GM23338 (cell line): ENCODE data around the gene LRRTM2. TPM values are rescaled to one million over a fixed set of nuclear protein-coding genes. Genes with fewer than 3 reads are reported as not detected.

Source experiments
- ATAC-seq: fragments of 200-7000 bp; cut with Tn5 transposase; 3 replicates; pipeline ENCODE4 v1.9.1; 2020
- DNase-seq: peaks from one replicate; pipeline ENCODE4 v3.0.0-alpha.2; 2015; ENCODE audit warnings: low spot score
- H2AFZ ChIP-seq: fragments of 200-600 bp; sonication (generic); 2 replicates; pipeline ENCODE4 v1.8.0; 2016; ENCODE audit warnings: antibody characterized with exemption, mild to moderate bottlenecking, moderate library complexity
- H3F3A ChIP-seq: fragments of 200-600 bp; sonication (generic); replicated peaks from 2 replicates; pipeline ENCODE4 v1.8.0; 2017; ENCODE audit warnings: antibody characterized with exemption, mixed run types, low read depth
- H3K27ac ChIP-seq: fragments of 200-600 bp; sonication (generic); 2 replicates; pipeline ENCODE4 v1.6.1; 2016; ENCODE audit warnings: low read depth
- H3K27me3 ChIP-seq: fragments of 200-600 bp; sonication (generic); 2 replicates; pipeline ENCODE4 v1.8.0; 2016; ENCODE audit warnings: mild to moderate bottlenecking, mixed run types, moderate library complexity; ENCODE audit not compliant: insufficient read depth
- H3K36me3 ChIP-seq: fragments of 200-600 bp; sonication (generic); 2 replicates; pipeline ENCODE4 v1.8.0; 2016; ENCODE audit warnings: mild to moderate bottlenecking; ENCODE audit not compliant: insufficient read depth
- H3K4me1 ChIP-seq: fragments of 200-600 bp; sonication (generic); 2 replicates; pipeline ENCODE4 v1.8.0; 2016; ENCODE audit warnings: mild to moderate bottlenecking, moderate library complexity; ENCODE audit not compliant: insufficient read depth
- H3K4me2 ChIP-seq: fragments of 200-600 bp; sonication (generic); 2 replicates; pipeline ENCODE4 v1.7.1; 2017; ENCODE audit warnings: mixed run types
- H3K4me3 ChIP-seq: fragments of 200-600 bp; sonication (generic); 2 replicates; pipeline ENCODE4 v1.6.1; 2016; ENCODE audit warnings: mixed run types
- H3K79me2 ChIP-seq: fragments of 200-600 bp; sonication (generic); replicated peaks from 2 replicates; pipeline ENCODE4 v1.8.0; 2017; ENCODE audit warnings: mild to moderate bottlenecking; ENCODE audit not compliant: insufficient read depth
- H3K9me2 ChIP-seq: fragments of 200-600 bp; sonication (generic); 2 replicates; pipeline ENCODE4 v1.8.0; 2017; ENCODE audit not compliant: insufficient read depth
- H4K20me1 ChIP-seq: fragments of 200-600 bp; sonication (generic); replicated peaks from 2 replicates; pipeline ENCODE4 v1.8.0; 2017; ENCODE audit warnings: mild to moderate bottlenecking; ENCODE audit not compliant: insufficient read depth
- H3K27ac Mint-ChIP-seq: 2 replicates; pipeline ENCODE4 v1.8.0; 2020; ENCODE audit warnings: inconsistent platforms, mild to moderate bottlenecking, moderate library complexity, mixed read lengths
- H3K27me3 Mint-ChIP-seq: 3 replicates; pipeline ENCODE4 v1.8.0; 2022; ENCODE audit warnings: low read depth, mild to moderate bottlenecking, moderate library complexity, mixed read lengths, inconsistent platforms; ENCODE audit not compliant: insufficient read depth, poor library complexity
- H3K36me3 Mint-ChIP-seq: 3 replicates; pipeline ENCODE4 v1.8.0; 2021; ENCODE audit warnings: low read depth, mild to moderate bottlenecking, inconsistent platforms, moderate library complexity, mixed read lengths
- H3K4me1 Mint-ChIP-seq: 3 replicates; pipeline ENCODE4 v1.8.0; 2020; ENCODE audit warnings: mild to moderate bottlenecking, inconsistent platforms, mixed read lengths
- H3K4me3 Mint-ChIP-seq: 3 replicates; pipeline ENCODE4 v1.8.0; 2021; ENCODE audit warnings: moderate library complexity, mild to moderate bottlenecking, inconsistent platforms, mixed read lengths
- H3K9me3 Mint-ChIP-seq: 3 replicates; pipeline ENCODE4 v1.8.0; 2020; ENCODE audit warnings: moderate library complexity, mild to moderate bottlenecking, inconsistent platforms, mixed read lengths
- CREB1 ChIP-seq: fragments of 250-450 bp; sonication (Bioruptor Pico); IDR thresholded peaks from 2 replicates; pipeline ENCODE4 v1.5.0; 2020; ENCODE audit warnings: low read depth, mild to moderate bottlenecking, moderate library complexity
- EZH2 ChIP-seq: fragments of 200-600 bp; sonication (generic); IDR thresholded peaks from one replicate; pipeline ENCODE4 v1.8.0; 2017; ENCODE audit warnings: antibody characterized with exemption, mild to moderate bottlenecking, low read depth; ENCODE audit not compliant: unreplicated experiment
- EZH2phosphoT487 ChIP-seq: fragments of 200-600 bp; sonication (generic); IDR thresholded peaks from one replicate; pipeline ENCODE4 v1.8.1; 2018; ENCODE audit warnings: antibody characterized with exemption; ENCODE audit not compliant: unreplicated experiment
- JUNB ChIP-seq: IDR thresholded peaks from one replicate; pipeline ENCODE4 v1.6.1; 2016; ENCODE audit warnings: antibody characterized with exemption; ENCODE audit not compliant: unreplicated experiment
- NANOG ChIP-seq: IDR thresholded peaks from 2 replicates; pipeline ENCODE4 v1.6.1; 2016; ENCODE audit warnings: antibody characterized with exemption, borderline replicate concordance
- POLR2AphosphoS5 ChIP-seq: IDR thresholded peaks from 2 replicates; pipeline ENCODE4 v1.6.1; 2016; ENCODE audit warnings: antibody characterized with exemption, low read depth
- STAT1 ChIP-seq: IDR thresholded peaks from one replicate; pipeline ENCODE4 v1.6.1; 2016; ENCODE audit warnings: antibody characterized with exemption; ENCODE audit not compliant: unreplicated experiment
- ZNF114 ChIP-seq: fragments of 250-450 bp; sonication (Bioruptor Pico); IDR thresholded peaks from 2 replicates; pipeline ENCODE4 v1.5.0; 2020; ENCODE audit warnings: mild to moderate bottlenecking, moderate library complexity
- ZNF331 ChIP-seq: fragments of 250-450 bp; sonication (Bioruptor Pico); IDR thresholded peaks from 2 replicates; pipeline ENCODE4 v1.5.0; 2020; ENCODE audit warnings: low read depth, mild to moderate bottlenecking, moderate library complexity
- polyA plus RNA-seq: library from polyadenylated mRNA; unstranded; fragments of >200 nt; fragmentation: Nextera tagmentation; extraction: Ambion mirVana; gene quantifications from 2 replicates; pipeline ENCODE4 v1.2.1, GENCODE V29; 2016
- total RNA-seq: library from RNA; depleted of rRNA; stranded (reverse); fragments of >200 nt; shearing (Covaris generic); gene quantifications from 2 replicates; pipeline ENCODE4 v1.2.3, GENCODE V29; 2014
- TF ChIP-seq, protein P1 (sequence below): IDR thresholded peaks from one replicate; pipeline ENCODE4 v1.6.1; 2018; ENCODE audit warnings: antibody characterized with exemption; ENCODE audit not compliant: unreplicated experiment
- TF ChIP-seq, protein P2 (sequence below): IDR thresholded peaks from 2 replicates; pipeline ENCODE4 v1.6.1; 2016; ENCODE audit warnings: antibody characterized with exemption
- TF ChIP-seq, protein P3 (sequence below): fragments of 250-450 bp; sonication (Bioruptor Pico); IDR thresholded peaks from 2 replicates; pipeline ENCODE4 v1.5.0; 2020; ENCODE audit warnings: mild to moderate bottlenecking, moderate library complexity
- TF ChIP-seq, protein P4 (sequence below), 2 experiments: fragments of 200-600 bp in 1 of 2; sonication (generic) in 1 of 2; conservative IDR thresholded peaks; 2 replicates each; pipeline versions ENCODE4 v1.5.1 to v1.6.1; 2016 to 2017; ENCODE audit warnings: antibody characterized with exemption in 2 of 2, low read depth in 2 of 2, mild to moderate bottlenecking in 2 of 2, moderate library complexity in 1 of 2

Gene LRRTM2
- total and polyA plus RNA-seq, 2 experiments from 2014 or later: 1.5 TPM; not detected in 1

DNA sequence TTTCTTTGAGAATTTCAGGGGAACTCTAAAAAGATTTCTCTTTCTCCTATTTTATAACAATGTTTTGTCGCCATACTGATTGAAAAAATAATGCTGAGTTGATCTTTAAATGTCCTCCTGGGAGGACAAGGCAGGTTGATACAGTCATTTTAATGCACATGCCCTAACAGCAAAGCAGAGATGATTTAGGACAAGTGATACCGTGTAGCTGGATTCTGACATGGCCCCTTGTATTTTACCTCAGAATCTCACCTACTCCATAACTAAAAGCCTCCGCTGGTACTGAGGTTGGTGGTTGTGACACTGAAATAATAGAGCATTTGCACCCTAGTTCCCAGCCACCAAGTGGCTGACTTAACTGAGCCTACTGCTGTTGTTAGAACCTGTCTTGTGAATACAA, 811 bp upstream of the LRRTM2 start:
- H4K20me1 ChIP-seq: peaks cover 10% of the 10 kb centered on the region; the same call in 1 of the 2 replicates
- ATAC-seq (no peak), DNase-seq (no peak)
- H3K27me3 ChIP-seq: no peaks in the 10 kb centered on the region
- no peak overlapping the region for H3K27ac ChIP-seq
- no peaks in the 10 kb centered on the region for H3K36me3 ChIP-seq
- Mint-ChIP-seq H3K4me3 (no peak overlapping the region), H3K36me3 (peaks cover 5% of the 10 kb centered on the region; the same call in 1 of the 3 replicates), H3K9me3 (no peaks in the 10 kb centered on the region), H3K27ac (peak overlapping the region; percentile 45; the same call in 1 of the 2 replicates), H3K4me1 (peaks cover 76% of the 10 kb centered on the region), H3K27me3 (peaks cover 9% of the 10 kb centered on the region)
- peak overlapping the region; percentile 49; the same call in 1 of the 2 replicates for H3K4me2 ChIP-seq
- no peak overlapping the region for H2AFZ ChIP-seq
- peaks cover 85% of the 10 kb centered on the region for H3K79me2 ChIP-seq
- H3K4me3 ChIP-seq: no peak overlapping the region
- H3K9me2 ChIP-seq: no peaks in the 10 kb centered on the region
- peaks cover 62% of the 10 kb centered on the region for H3K4me1 ChIP-seq
- TF ChIP-seq ZNF331 (no peak), EZH2phosphoT487 (no peak), ZNF114 (CRISPR knock-in tag) (no peak), CREB1 (CRISPR knock-in tag) (no peak), EZH2 (no peak), POLR2AphosphoS5 (no peak), NANOG (no peak), STAT1 (no peak), JUNB (no peak)
- TF ChIP-seq, protein P1, sequence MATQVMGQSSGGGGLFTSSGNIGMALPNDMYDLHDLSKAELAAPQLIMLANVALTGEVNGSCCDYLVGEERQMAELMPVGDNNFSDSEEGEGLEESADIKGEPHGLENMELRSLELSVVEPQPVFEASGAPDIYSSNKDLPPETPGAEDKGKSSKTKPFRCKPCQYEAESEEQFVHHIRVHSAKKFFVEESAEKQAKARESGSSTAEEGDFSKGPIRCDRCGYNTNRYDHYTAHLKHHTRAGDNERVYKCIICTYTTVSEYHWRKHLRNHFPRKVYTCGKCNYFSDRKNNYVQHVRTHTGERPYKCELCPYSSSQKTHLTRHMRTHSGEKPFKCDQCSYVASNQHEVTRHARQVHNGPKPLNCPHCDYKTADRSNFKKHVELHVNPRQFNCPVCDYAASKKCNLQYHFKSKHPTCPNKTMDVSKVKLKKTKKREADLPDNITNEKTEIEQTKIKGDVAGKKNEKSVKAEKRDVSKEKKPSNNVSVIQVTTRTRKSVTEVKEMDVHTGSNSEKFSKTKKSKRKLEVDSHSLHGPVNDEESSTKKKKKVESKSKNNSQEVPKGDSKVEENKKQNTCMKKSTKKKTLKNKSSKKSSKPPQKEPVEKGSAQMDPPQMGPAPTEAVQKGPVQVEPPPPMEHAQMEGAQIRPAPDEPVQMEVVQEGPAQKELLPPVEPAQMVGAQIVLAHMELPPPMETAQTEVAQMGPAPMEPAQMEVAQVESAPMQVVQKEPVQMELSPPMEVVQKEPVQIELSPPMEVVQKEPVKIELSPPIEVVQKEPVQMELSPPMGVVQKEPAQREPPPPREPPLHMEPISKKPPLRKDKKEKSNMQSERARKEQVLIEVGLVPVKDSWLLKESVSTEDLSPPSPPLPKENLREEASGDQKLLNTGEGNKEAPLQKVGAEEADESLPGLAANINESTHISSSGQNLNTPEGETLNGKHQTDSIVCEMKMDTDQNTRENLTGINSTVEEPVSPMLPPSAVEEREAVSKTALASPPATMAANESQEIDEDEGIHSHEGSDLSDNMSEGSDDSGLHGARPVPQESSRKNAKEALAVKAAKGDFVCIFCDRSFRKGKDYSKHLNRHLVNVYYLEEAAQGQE: no peak
- TF ChIP-seq, protein P2, sequence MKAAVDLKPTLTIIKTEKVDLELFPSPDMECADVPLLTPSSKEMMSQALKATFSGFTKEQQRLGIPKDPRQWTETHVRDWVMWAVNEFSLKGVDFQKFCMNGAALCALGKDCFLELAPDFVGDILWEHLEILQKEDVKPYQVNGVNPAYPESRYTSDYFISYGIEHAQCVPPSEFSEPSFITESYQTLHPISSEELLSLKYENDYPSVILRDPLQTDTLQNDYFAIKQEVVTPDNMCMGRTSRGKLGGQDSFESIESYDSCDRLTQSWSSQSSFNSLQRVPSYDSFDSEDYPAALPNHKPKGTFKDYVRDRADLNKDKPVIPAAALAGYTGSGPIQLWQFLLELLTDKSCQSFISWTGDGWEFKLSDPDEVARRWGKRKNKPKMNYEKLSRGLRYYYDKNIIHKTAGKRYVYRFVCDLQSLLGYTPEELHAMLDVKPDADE: no peak
- TF ChIP-seq, protein P3, sequence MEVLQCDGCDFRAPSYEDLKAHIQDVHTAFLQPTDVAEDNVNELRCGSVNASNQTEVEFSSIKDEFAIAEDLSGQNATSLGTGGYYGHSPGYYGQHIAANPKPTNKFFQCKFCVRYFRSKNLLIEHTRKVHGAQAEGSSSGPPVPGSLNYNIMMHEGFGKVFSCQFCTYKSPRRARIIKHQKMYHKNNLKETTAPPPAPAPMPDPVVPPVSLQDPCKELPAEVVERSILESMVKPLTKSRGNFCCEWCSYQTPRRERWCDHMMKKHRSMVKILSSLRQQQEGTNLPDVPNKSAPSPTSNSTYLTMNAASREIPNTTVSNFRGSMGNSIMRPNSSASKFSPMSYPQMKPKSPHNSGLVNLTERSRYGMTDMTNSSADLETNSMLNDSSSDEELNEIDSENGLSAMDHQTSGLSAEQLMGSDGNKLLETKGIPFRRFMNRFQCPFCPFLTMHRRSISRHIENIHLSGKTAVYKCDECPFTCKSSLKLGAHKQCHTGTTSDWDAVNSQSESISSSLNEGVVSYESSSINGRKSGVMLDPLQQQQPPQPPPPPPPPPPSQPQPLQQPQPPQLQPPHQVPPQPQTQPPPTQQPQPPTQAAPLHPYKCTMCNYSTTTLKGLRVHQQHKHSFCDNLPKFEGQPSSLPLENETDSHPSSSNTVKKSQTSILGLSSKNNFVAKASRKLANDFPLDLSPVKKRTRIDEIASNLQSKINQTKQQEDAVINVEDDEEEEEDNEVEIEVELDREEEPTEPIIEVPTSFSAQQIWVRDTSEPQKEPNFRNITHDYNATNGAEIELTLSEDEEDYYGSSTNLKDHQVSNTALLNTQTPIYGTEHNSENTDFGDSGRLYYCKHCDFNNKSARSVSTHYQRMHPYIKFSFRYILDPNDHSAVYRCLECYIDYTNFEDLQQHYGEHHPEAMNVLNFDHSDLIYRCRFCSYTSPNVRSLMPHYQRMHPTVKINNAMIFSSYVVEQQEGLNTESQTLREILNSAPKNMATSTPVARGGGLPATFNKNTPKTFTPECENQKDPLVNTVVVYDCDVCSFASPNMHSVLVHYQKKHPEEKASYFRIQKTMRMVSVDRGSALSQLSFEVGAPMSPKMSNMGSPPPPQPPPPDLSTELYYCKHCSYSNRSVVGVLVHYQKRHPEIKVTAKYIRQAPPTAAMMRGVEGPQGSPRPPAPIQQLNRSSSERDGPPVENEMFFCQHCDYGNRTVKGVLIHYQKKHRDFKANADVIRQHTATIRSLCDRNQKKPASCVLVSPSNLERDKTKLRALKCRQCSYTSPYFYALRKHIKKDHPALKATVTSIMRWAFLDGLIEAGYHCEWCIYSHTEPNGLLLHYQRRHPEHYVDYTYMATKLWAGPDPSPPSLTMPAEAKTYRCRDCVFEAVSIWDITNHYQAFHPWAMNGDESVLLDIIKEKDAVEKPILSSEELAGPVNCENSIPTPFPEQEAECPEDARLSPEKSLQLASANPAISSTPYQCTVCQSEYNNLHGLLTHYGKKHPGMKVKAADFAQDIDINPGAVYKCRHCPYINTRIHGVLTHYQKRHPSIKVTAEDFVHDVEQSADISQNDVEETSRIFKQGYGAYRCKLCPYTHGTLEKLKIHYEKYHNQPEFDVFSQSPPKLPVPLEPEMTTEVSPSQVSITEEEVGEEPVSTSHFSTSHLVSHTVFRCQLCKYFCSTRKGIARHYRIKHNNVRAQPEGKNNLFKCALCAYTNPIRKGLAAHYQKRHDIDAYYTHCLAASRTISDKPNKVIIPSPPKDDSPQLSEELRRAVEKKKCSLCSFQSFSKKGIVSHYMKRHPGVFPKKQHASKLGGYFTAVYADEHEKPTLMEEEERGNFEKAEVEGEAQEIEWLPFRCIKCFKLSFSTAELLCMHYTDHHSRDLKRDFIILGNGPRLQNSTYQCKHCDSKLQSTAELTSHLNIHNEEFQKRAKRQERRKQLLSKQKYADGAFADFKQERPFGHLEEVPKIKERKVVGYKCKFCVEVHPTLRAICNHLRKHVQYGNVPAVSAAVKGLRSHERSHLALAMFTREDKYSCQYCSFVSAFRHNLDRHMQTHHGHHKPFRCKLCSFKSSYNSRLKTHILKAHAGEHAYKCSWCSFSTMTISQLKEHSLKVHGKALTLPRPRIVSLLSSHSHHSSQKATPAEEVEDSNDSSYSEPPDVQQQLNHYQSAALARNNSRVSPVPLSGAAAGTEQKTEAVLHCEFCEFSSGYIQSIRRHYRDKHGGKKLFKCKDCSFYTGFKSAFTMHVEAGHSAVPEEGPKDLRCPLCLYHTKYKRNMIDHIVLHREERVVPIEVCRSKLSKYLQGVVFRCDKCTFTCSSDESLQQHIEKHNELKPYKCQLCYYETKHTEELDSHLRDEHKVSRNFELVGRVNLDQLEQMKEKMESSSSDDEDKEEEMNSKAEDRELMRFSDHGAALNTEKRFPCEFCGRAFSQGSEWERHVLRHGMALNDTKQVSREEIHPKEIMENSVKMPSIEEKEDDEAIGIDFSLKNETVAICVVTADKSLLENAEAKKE (CRISPR knock-in tag): no peak
- TF ChIP-seq, protein P4, sequence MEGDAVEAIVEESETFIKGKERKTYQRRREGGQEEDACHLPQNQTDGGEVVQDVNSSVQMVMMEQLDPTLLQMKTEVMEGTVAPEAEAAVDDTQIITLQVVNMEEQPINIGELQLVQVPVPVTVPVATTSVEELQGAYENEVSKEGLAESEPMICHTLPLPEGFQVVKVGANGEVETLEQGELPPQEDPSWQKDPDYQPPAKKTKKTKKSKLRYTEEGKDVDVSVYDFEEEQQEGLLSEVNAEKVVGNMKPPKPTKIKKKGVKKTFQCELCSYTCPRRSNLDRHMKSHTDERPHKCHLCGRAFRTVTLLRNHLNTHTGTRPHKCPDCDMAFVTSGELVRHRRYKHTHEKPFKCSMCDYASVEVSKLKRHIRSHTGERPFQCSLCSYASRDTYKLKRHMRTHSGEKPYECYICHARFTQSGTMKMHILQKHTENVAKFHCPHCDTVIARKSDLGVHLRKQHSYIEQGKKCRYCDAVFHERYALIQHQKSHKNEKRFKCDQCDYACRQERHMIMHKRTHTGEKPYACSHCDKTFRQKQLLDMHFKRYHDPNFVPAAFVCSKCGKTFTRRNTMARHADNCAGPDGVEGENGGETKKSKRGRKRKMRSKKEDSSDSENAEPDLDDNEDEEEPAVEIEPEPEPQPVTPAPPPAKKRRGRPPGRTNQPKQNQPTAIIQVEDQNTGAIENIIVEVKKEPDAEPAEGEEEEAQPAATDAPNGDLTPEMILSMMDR (conservative IDR thresholded peaks at IDR 0.05; ENCODE audit: low read depth in 2 of 2): no peak
- no peaks in the 10 kb centered on the region for H3F3A ChIP-seq
